Ascending aorta (tissue), 2 donors: ENCODE results near the gene TOP2A. TPM values are rescaled to one million over a fixed set of nuclear protein-coding genes. Genes with fewer than 3 reads are reported as not detected.

Source experiments
- DNase-seq, 2 donors: peaks; one replicate each; pipeline ENCODE4 v3.0.0-alpha.2; 2019; ENCODE audit warnings: low spot score in 2 of 2
- H3K27ac ChIP-seq, 2 donors: fragments of 200-600 bp; sonication (generic); one replicate each; pipeline ENCODE4 v1.5.1; 2016 to 2017; ENCODE audit warnings: mild to moderate bottlenecking in 1 of 2
- H3K27me3 ChIP-seq: fragments of 200-600 bp; sonication (generic); one replicate; pipeline ENCODE4 v1.5.1; 2017
- H3K36me3 ChIP-seq, 2 donors: fragments of 200-600 bp; sonication (generic); one replicate each; pipeline ENCODE4 v1.5.1; 2016
- H3K4me1 ChIP-seq, 2 donors: fragments of 200-600 bp; sonication (generic); one replicate each; pipeline ENCODE4 v1.5.1; 2016 to 2017; ENCODE audit warnings: mild to moderate bottlenecking in 1 of 2
- H3K4me3 ChIP-seq, 2 donors: fragments of 200-600 bp; sonication (generic); one replicate each; pipeline ENCODE4 v1.5.1; 2016 to 2017; ENCODE audit warnings: mild to moderate bottlenecking in 1 of 2
- H3K9me3 ChIP-seq, 2 donors: fragments of 200-600 bp; sonication (generic); one replicate each; pipeline ENCODE4 v1.5.1; 2016
- intact Hi-C: fragments of 100-400 bp; cut with DNase I; formaldehyde crosslinking; loops from one replicate; pipeline ENCODE4 v1.15.1; 2023
- total RNA-seq: library from RNA; depleted of rRNA; stranded (reverse); fragments of >200 nt; gene quantifications from one replicate; pipeline ENCODE4 v1.1.0, GENCODE V29; 2016
- TF ChIP-seq, protein P1 (sequence below), 3 experiments: fragments of 200-600 bp in 2 of 3; fragments of 450-650 bp in 1 of 3; sonication (generic) in 2 of 3; IDR thresholded peaks; one replicate each; pipeline ENCODE4 v1.5.1; 2016 to 2019; ENCODE audit warnings: antibody characterized with exemption in 3 of 3, mild to moderate bottlenecking in 1 of 3, moderate library complexity in 1 of 3

TOP2A gene
- total RNA-seq, 1 donor from 2014 or later = 0.11 TPM

DNA sequence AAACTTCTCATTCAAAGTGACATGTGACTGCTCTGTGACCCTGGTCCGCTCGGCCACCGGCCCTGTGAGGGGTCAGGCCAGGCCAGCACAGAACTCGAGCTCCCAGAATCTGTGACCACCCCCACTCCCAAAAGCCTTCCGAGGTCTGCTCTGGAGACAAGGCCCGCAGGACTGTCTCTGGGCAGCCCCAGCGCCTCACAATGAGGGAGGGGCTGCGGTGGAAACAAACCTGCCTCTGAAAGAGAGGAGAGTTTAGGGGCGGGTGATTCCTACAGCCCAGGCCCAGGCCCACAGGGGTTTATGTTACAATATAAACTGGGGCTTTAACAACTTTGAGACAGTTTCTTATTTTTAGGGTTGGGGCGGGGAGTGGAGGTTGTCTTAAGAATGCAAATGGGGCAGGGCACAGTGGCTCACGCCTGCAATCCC lies 45.4 kb upstream of the TOP2A start:
- Histone ChIP-seq H3K4me3 (no peak overlapping the region), H3K27me3 (no peaks in the 10 kb centered on the region), H3K27ac (no peak overlapping the region), H3K9me3 (no peaks in the 10 kb centered on the region), H3K4me1 (peaks cover 2 to 6% of the 10 kb centered on the region in 2 donors), H3K36me3 (no peaks in the 10 kb centered on the region)
- intact Hi-C loops = no loop called here
- TF ChIP-seq, protein P1, sequence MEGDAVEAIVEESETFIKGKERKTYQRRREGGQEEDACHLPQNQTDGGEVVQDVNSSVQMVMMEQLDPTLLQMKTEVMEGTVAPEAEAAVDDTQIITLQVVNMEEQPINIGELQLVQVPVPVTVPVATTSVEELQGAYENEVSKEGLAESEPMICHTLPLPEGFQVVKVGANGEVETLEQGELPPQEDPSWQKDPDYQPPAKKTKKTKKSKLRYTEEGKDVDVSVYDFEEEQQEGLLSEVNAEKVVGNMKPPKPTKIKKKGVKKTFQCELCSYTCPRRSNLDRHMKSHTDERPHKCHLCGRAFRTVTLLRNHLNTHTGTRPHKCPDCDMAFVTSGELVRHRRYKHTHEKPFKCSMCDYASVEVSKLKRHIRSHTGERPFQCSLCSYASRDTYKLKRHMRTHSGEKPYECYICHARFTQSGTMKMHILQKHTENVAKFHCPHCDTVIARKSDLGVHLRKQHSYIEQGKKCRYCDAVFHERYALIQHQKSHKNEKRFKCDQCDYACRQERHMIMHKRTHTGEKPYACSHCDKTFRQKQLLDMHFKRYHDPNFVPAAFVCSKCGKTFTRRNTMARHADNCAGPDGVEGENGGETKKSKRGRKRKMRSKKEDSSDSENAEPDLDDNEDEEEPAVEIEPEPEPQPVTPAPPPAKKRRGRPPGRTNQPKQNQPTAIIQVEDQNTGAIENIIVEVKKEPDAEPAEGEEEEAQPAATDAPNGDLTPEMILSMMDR (IDR thresholded peaks at IDR 0.05) = no peak
- no peak for DNase-seq

DNA sequence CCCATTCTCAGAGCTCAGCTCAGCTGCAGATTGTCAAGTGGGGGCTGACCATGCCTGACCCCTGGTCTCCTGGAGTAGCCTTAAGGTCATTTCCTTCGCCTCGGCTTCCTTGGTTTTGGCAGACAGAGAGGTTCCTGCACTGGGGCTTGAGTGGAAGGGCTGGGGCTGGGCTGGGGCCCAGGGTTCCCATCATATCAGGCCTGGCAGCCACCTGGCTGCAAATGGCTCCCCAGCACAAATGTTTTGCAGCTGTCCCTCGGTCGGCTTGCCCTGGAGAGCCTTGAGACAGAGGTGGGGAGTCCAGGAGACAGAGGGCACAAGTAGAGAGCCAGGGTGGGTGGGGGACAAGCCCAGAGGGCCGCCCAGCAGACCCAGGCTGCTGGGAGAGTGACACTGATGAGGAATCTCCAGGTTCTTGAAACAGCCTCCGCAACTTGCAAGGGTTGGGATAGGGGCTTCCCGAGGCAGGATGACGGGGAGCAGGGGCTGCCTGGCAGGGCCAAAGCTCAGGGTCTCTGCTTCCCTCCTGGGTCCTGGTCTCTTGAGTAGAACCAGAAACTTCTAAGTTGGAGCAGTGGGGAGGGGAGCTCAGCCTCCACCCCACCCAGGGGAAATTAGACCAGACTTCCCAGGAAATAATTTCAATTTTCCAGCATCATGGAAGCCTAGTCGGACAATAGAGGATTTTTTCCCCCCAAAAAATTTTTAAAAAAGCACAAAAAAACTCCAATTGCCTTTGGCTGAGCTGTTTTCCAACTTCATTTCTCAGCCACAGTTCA lies 44.8 kb upstream of the TOP2A start:
- intact Hi-C loops = no loop called here
- TF ChIP-seq, protein P1 (IDR thresholded peaks at IDR 0.05) = no peak
- no peaks in the 10 kb centered on the region for H3K27me3 ChIP-seq
- H3K9me3 ChIP-seq = no peaks in the 10 kb centered on the region
- no peak for DNase-seq
- no peaks in the 10 kb centered on the region for H3K36me3 ChIP-seq
- H3K4me3 ChIP-seq = no peak overlapping the region
- no peak overlapping the region for H3K27ac ChIP-seq
- peaks cover 7 to 12% of the 10 kb centered on the region in 2 donors for H3K4me1 ChIP-seq

DNA sequence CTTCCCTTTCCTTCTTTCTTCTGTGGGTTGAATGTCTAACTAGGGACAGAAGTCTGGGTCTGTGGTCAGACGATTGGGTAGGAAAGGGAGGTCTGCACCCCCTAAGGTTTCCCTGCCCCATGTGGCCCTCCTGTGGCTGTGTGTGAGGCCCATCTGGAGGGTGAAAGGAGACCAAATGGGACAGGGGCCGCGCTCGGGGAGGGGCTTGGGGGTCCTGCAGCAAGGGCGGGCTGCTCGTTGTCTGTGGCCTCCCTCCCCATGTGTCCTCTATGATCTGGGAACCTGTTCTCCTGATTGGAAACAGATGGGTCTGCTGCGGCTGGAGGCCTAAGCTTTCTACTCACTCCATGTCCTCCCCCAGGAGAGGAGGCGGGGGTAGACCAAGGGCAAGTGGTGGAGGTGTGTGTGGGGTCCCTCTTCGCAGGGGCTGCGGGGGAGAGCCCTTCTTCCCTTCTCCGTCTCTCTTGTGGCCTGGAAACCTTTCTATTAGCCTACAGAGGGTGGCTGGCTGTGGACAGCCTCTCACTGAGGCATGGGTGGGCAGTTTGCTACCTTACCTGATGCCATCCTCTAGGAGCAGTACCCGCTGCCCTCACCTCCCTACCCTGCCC lies 44.1 kb upstream of the TOP2A start:
- Histone ChIP-seq H3K4me1 (peaks cover 14 to 19% of the 10 kb centered on the region in 2 donors), H3K27ac (no peak overlapping the region), H3K9me3 (no peaks in the 10 kb centered on the region), H3K27me3 (no peaks in the 10 kb centered on the region), H3K4me3 (no peak overlapping the region), H3K36me3 (peaks cover 0 to 5% of the 10 kb centered on the region in 2 donors)
- intact Hi-C loops = no loop called here
- DNase-seq = no peak
- TF ChIP-seq, protein P1 (IDR thresholded peaks at IDR 0.05) = no peak

DNA sequence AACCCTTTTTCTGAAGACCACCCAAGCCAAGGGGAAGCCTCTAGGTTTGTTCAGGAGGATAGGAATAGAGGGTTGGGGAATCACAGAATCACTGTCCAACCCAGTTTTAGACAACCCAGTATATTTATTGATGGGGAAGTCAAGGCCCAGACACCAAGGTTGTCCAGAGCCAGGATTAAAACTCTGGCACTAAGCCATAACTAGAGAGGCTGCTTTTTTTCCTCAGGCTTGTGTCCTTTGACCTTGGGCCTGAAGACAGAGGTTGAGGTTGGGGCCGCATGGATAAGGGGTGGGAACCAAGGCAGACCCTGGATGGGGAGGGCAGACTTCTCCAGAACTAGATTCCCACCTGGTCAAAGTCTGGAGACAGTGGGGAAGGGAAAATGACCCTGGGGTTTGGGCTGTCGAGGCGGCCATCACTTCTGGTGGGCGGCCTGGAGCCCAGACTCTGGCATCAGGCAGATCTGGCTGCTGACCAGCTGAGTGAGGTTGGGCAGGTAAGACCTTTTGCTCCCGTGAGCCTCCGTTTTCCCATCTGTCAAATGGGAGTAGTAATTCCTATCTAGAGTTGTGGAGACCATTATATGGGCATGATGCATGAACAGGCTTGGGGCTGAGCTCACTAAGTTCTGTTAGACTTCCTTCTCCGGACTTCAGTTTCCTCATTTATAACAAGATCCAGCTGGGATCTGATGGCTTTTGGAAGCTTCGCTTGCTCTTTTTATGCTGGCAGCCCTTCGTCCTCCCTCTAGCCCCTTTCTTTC lies 43.5 kb upstream of the TOP2A start:
- intact Hi-C loops = no loop called here
- Histone ChIP-seq H3K4me3 (no peak overlapping the region), H3K27me3 (no peaks in the 10 kb centered on the region), H3K4me1 (peaks cover 20 to 24% of the 10 kb centered on the region in 2 donors), H3K27ac (no peak overlapping the region), H3K36me3 (peaks cover 0 to 5% of the 10 kb centered on the region in 2 donors), H3K9me3 (no peaks in the 10 kb centered on the region)
- DNase-seq = no peak
- TF ChIP-seq, protein P1 (IDR thresholded peaks at IDR 0.05) = no peak

DNA sequence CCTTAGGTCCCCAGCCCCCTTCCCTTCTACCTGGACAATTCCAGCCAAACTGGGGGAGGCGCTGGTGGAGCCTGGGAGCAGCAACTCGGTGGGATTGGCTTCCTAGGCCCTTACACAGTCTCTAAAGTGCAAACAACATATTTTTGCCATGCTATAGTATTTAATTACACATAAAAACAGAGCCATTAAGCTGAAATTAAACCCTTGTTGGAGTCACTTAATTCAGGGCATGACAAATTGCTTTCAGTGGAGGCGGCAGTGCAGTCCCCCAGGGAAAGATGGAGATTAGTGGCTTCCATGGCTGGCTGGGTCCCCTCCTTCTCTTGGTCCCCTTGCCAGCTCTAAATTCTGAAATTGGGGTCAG lies 42.9 kb upstream of the TOP2A start:
- peaks cover 20 to 24% of the 10 kb centered on the region in 2 donors for H3K4me1 ChIP-seq
- intact Hi-C loops = no loop called here
- H3K4me3 ChIP-seq = no peak overlapping the region
- peaks cover 0 to 5% of the 10 kb centered on the region in 2 donors for H3K36me3 ChIP-seq
- H3K9me3 ChIP-seq = no peaks in the 10 kb centered on the region
- TF ChIP-seq, protein P1 (IDR thresholded peaks at IDR 0.05) = no peak
- H3K27me3 ChIP-seq = no peaks in the 10 kb centered on the region
- no peak overlapping the region for H3K27ac ChIP-seq
- no peak for DNase-seq
